Astrocyte of the cerebellum (primary cell): Measurements from ENCODE around the gene IP6K3.

Source experiments
- DNase-seq: peaks from one replicate; pipeline ENCODE4 v3.0.0-alpha.2; 2011; ENCODE audit warnings: low read depth
- H3K4me3 ChIP-seq: 2 replicates; pipeline ENCODE4 v1.5.1; 2011; ENCODE audit warnings: mild to moderate bottlenecking, low read depth, low read length, moderate library complexity
- CTCF ChIP-seq: IDR thresholded peaks from 2 replicates; pipeline ENCODE4 v1.5.1; 2012; ENCODE audit warnings: low read length, low read depth, moderate library complexity, mild to moderate bottlenecking; ENCODE audit errors: missing control alignments
- in situ Hi-C: cut with HindIII; loops from 2 replicates; pipeline ENCODE4 v1.10.0; 2017; ENCODE audit warnings: low sequenced_read_pairs

The IP6K3 gene

GRCh38 chr6:33772082-33772830 lies 25.6 kb upstream of the IP6K3 start:
- in situ Hi-C loops: no loop called here
- no peak for TF ChIP-seq CTCF
- DNase-seq: no peak
- H3K4me3 ChIP-seq: no peak overlapping the region

- H3K4me3 ChIP-seq: no peak overlapping the region
- TF ChIP-seq CTCF: peak; percentile 87
- peak; percentile 88 for DNase-seq
- in situ Hi-C loops: no loop called here
Observed at GRCh38 chr6:33771146-33772081, 24.7 kb upstream of the IP6K3 start.

- no peak for DNase-seq
- TF ChIP-seq CTCF: no peak
- in situ Hi-C loops: no loop called here
- H3K4me3 ChIP-seq: no peak overlapping the region
Observed at GRCh38 chr6:33770833-33771145, 24.1 kb upstream of the IP6K3 start.

GRCh38 chr6:33770124-33770832 lies 23.6 kb upstream of the IP6K3 start:
- DNase-seq: no peak
- in situ Hi-C loops: no loop called here
- no peak overlapping the region for H3K4me3 ChIP-seq
- TF ChIP-seq CTCF: no peak

GRCh38 chr6:33769248-33769821 lies 22.6 kb upstream of the IP6K3 start:
- DNase-seq: no peak
- TF ChIP-seq CTCF: no peak
- H3K4me3 ChIP-seq: no peak overlapping the region
- in situ Hi-C loops: loop anchor here (5.0 to 10.0 kb wide), 2 partner anchors 185 to 373 kb away; partner anchors contain the start of gene BAK1

- H3K4me3 ChIP-seq: no peak overlapping the region
- in situ Hi-C loops: loop anchor here (5.0 to 10.0 kb wide), 2 partner anchors 184 to 374 kb away; partner anchors contain the start of gene BAK1
- DNase-seq: peak; percentile 49
- TF ChIP-seq CTCF: peak; percentile 85
Observed at GRCh38 chr6:33768644-33769120, 22.0 kb upstream of the IP6K3 start.
